HEK293 (cell line): ENCODE results near the gene VMO1.

Experiments used
- CTCF ChIA-PET: fragments of 350-600 bp; formaldehyde crosslinking; extraction: SDS; loops from one replicate; lab custom pipeline; 2021; ENCODE audit warnings: antibody characterized with exemption; lab: Yijun Ruan, JAX
- POLR2A ChIA-PET: fragments of 300-600 bp; formaldehyde crosslinking; extraction: SDS; loops from one replicate; lab custom pipeline; 2020; ENCODE audit warnings: antibody characterized with exemption, inconsistent platforms; lab: Yijun Ruan, JAX
- H3K27ac ChIP-seq: fragments of 200-500 bp; sonication (Bioruptor generic); 2 replicates; pipeline ENCODE4 v1.5.1; 2014; ENCODE audit warnings: low read depth, low read length, control low read depth, inconsistent platforms; ENCODE audit errors: extremely low read depth
- H3K36me3 ChIP-seq, 2 experiments: fragments of 200-500 bp in 1 of 2; sonication (Bioruptor generic) in 1 of 2; 1 replicate in 1 of 2; 2 replicates in 1 of 2; pipeline ENCODE4 v1.5.1; 2014 to 2017; ENCODE audit warnings: inconsistent platforms in 2 of 2, low read length in 2 of 2; ENCODE audit not compliant: control insufficient read depth in 2 of 2, insufficient read depth in 1 of 2
- H3K4me1 ChIP-seq: fragments of 200-500 bp; sonication (Bioruptor generic); 2 replicates; pipeline ENCODE4 v1.5.1; 2014; ENCODE audit warnings: mild to moderate bottlenecking, low read length, inconsistent platforms; ENCODE audit not compliant: control insufficient read depth, insufficient read depth
- H3K4me3 ChIP-seq: 2 replicates; pipeline ENCODE4 v1.5.1; 2011; ENCODE audit warnings: low read depth, mild to moderate bottlenecking, control low read depth, low read length, moderate library complexity
- H3K9me3 ChIP-seq: fragments of 200-500 bp; sonication (Bioruptor generic); 2 replicates; pipeline ENCODE4 v1.5.1; 2014; ENCODE audit warnings: low read depth, low read length, inconsistent platforms; ENCODE audit not compliant: control insufficient read depth, insufficient read depth
- HIC1 ChIP-seq: fragments of 450-650 bp; formaldehyde crosslinking; IDR thresholded peaks from 2 replicates; pipeline ENCODE4 v1.5.1; 2016; ENCODE audit warnings: missing biosample characterization, missing genetic modification characterization
- WT1 ChIP-seq: fragments of 450-650 bp; formaldehyde crosslinking; IDR thresholded peaks from 2 replicates; pipeline ENCODE4 v1.5.1; 2016; ENCODE audit warnings: missing biosample characterization, missing genetic modification characterization
- ZBTB7A ChIP-seq: fragments of 450-650 bp; formaldehyde crosslinking; IDR thresholded peaks from 2 replicates; pipeline ENCODE4 v1.5.1; 2016; ENCODE audit warnings: low read depth, missing biosample characterization, missing genetic modification characterization
- ZBTB8A ChIP-seq: fragments of 450-650 bp; formaldehyde crosslinking; IDR thresholded peaks from 2 replicates; pipeline ENCODE4 v1.5.1; 2016; ENCODE audit warnings: missing biosample characterization, missing genetic modification characterization
- ZFP41 ChIP-seq: fragments of 450-650 bp; formaldehyde crosslinking; IDR thresholded peaks from 2 replicates; pipeline ENCODE4 v1.5.1; 2016; ENCODE audit warnings: missing biosample characterization, missing genetic modification characterization, borderline replicate concordance
- ZNF157 ChIP-seq: fragments of 450-650 bp; formaldehyde crosslinking; IDR thresholded peaks from 2 replicates; pipeline ENCODE4 v1.5.1; 2016; ENCODE audit warnings: missing biosample characterization, missing genetic modification characterization
- ZNF175 ChIP-seq: fragments of 450-650 bp; formaldehyde crosslinking; IDR thresholded peaks from 2 replicates; pipeline ENCODE4 v1.5.1; 2016; ENCODE audit warnings: missing biosample characterization, missing genetic modification characterization
- ZNF354C ChIP-seq: fragments of 450-650 bp; formaldehyde crosslinking; IDR thresholded peaks from 2 replicates; pipeline ENCODE4 v1.5.1; 2016; ENCODE audit warnings: missing biosample characterization, missing genetic modification characterization, low read depth, borderline replicate concordance
- ZNF501 ChIP-seq: fragments of 450-650 bp; formaldehyde crosslinking; IDR thresholded peaks from 2 replicates; pipeline ENCODE4 v1.5.1; 2016; ENCODE audit warnings: missing biosample characterization, missing genetic modification characterization
- ZNF518A ChIP-seq: fragments of 450-650 bp; formaldehyde crosslinking; conservative IDR thresholded peaks from 2 replicates; pipeline ENCODE4 v1.5.1; 2016; ENCODE audit warnings: low read depth, missing biosample characterization, missing genetic modification characterization
- ZNF529 ChIP-seq: fragments of 450-650 bp; formaldehyde crosslinking; IDR thresholded peaks from 2 replicates; pipeline ENCODE4 v1.5.1; 2017; ENCODE audit warnings: missing genetic modification characterization, missing biosample characterization; ENCODE audit not compliant: insufficient replicate concordance
- ZNF596 ChIP-seq: fragments of 450-650 bp; IDR thresholded peaks from 2 replicates; pipeline ENCODE4 v1.5.0; 2018; ENCODE audit warnings: missing biosample characterization, mild to moderate bottlenecking, missing genetic modification characterization, moderate library complexity
- ZNF610 ChIP-seq: fragments of 450-650 bp; formaldehyde crosslinking; IDR thresholded peaks from 2 replicates; pipeline ENCODE4 v1.5.1; 2016; ENCODE audit warnings: missing biosample characterization, missing genetic modification characterization, borderline replicate concordance
- ZNF639 ChIP-seq: fragments of 450-650 bp; formaldehyde crosslinking; IDR thresholded peaks from 2 replicates; pipeline ENCODE4 v1.5.1; 2016; ENCODE audit warnings: missing biosample characterization, missing genetic modification characterization
- ZNF654 ChIP-seq: fragments of 450-650 bp; formaldehyde crosslinking; IDR thresholded peaks from 2 replicates; pipeline ENCODE4 v1.5.1; 2016; ENCODE audit warnings: low read depth, missing biosample characterization, missing genetic modification characterization
- ZNF664 ChIP-seq: fragments of 450-650 bp; formaldehyde crosslinking; IDR thresholded peaks from 2 replicates; pipeline ENCODE4 v1.5.1; 2016; ENCODE audit warnings: missing biosample characterization, missing genetic modification characterization
- ZNF837 ChIP-seq: fragments of 450-650 bp; formaldehyde crosslinking; IDR thresholded peaks from 2 replicates; pipeline ENCODE4 v1.5.1; 2016; ENCODE audit warnings: missing biosample characterization, missing genetic modification characterization
- TF ChIP-seq, protein P1 (sequence below): fragments of 450-650 bp; formaldehyde crosslinking; conservative IDR thresholded peaks from 2 replicates; pipeline ENCODE4 v1.5.1; 2016; ENCODE audit warnings: low read depth, missing biosample characterization, missing genetic modification characterization
- TF ChIP-seq, protein P2 (sequence below): fragments of 450-650 bp; formaldehyde crosslinking; IDR thresholded peaks from 2 replicates; pipeline ENCODE4; 2016; ENCODE audit warnings: missing biosample characterization, missing genetic modification characterization

Gene VMO1

DNA sequence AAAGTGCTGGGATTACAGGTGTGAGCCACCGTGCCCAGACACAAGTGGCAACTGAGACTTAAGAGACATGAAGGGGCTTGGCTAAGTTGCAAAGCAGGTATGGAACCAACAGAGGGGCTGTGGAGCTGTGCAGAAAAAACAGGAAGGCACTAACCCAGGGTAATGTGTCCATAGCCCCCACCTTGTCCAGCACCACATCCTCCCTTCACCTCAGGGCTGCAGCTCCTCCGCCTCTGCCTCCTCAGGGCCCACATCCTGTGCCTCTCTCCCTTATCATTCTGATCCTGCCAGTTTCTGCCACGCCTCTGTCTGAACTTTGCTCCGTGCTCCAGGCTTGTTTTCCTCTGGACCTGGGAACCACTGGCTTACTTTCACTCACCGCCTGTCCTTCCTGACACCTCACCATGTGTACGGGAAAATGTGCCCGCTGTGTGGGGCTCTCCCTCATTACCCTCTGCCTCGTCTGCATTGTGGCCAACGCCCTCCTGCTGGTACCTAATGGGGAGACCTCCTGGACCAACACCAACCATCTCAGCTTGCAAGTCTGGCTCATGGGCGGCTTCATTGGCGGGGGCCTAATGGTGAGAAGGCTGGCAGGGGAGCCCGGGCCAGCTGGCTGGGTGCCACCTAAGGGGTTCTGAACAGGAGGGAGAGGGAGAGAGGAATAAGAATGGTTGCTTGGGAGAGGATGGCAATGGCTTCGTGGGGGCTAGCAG is 14.5 kb downstream of the VMO1 start, which contains the start of gene TM4SF5 (continued):
- TF ChIP-seq, protein P1, sequence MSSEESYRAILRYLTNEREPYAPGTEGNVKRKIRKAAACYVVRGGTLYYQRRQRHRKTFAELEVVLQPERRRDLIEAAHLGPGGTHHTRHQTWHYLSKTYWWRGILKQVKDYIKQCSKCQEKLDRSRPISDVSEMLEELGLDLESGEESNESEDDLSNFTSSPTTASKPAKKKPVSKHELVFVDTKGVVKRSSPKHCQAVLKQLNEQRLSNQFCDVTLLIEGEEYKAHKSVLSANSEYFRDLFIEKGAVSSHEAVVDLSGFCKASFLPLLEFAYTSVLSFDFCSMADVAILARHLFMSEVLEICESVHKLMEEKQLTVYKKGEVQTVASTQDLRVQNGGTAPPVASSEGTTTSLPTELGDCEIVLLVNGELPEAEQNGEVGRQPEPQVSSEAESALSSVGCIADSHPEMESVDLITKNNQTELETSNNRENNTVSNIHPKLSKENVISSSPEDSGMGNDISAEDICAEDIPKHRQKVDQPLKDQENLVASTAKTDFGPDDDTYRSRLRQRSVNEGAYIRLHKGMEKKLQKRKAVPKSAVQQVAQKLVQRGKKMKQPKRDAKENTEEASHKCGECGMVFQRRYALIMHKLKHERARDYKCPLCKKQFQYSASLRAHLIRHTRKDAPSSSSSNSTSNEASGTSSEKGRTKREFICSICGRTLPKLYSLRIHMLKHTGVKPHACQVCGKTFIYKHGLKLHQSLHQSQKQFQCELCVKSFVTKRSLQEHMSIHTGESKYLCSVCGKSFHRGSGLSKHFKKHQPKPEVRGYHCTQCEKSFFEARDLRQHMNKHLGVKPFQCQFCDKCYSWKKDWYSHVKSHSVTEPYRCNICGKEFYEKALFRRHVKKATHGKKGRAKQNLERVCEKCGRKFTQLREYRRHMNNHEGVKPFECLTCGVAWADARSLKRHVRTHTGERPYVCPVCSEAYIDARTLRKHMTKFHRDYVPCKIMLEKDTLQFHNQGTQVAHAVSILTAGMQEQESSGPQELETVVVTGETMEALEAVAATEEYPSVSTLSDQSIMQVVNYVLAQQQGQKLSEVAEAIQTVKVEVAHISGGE (tag by site-specific recombination) = no peak
- TF ChIP-seq WT1 (tag by site-specific recombination) = no peak
- TF ChIP-seq ZNF518A (tag by site-specific recombination) = no peak
- TF ChIP-seq ZNF639 (tag by site-specific recombination) = no peak
- no peak for TF ChIP-seq ZNF529
- no peak for TF ChIP-seq HIC1 (tag by site-specific recombination)

GRCh38 chr17:4769628-4770027 is 16.5 kb downstream of the VMO1 start:
- Histone ChIP-seq H3K4me3 (no peak overlapping the region), H3K27ac (no peak overlapping the region), H3K36me3 (no peaks in the 10 kb centered on the region), H3K4me1 (no peaks in the 10 kb centered on the region), H3K9me3 (no peaks in the 10 kb centered on the region)
- TF ChIP-seq ZNF654 (tag by site-specific recombination) (no peak), ZNF501 (tag by site-specific recombination) (no peak), ZNF175 (tag by site-specific recombination) (no peak), ZNF837 (no peak), ZNF157 (tag by site-specific recombination) (no peak), ZNF610 (tag by site-specific recombination) (no peak), ZBTB7A (tag by site-specific recombination) (no peak), ZNF354C (tag by site-specific recombination) (no peak), ZBTB8A (tag by site-specific recombination) (no peak), ZNF664 (tag by site-specific recombination) (no peak), ZNF639 (tag by site-specific recombination) (no peak), ZFP41 (tag by site-specific recombination) (no peak), ZNF596 (no peak)
- TF ChIP-seq, protein P2, sequence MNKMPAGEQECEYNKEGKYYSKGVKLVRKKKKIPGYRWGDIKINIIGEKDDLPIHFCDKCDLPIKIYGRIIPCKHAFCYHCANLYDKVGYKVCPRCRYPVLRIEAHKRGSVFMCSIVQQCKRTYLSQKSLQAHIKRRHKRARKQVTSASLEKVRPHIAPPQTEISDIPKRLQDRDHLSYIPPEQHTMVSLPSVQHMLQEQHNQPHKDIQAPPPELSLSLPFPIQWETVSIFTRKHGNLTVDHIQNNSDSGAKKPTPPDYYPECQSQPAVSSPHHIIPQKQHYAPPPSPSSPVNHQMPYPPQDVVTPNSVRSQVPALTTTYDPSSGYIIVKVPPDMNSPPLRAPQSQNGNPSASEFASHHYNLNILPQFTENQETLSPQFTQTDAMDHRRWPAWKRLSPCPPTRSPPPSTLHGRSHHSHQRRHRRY (tag by site-specific recombination) = no peak
- CTCF ChIA-PET = interaction anchor here (0.7 kb wide), 1 partner anchor 37 kb away, joined by 3 read pairs; no protein-coding TSS in a partner anchor
- POLR2A ChIA-PET = no interaction called here
